Lung (tissue), 12 donors: ENCODE measurements around the gene HOMEZ. TPM values are rescaled to one million over a fixed set of nuclear protein-coding genes. Genes with fewer than 3 reads are reported as not detected.
"Not testable (repeated sequence)": the region's sequence is repeated elsewhere in the genome, so short reads cannot be mapped to it uniquely, and the experiment has no call there.

Experiments
- ATAC-seq: fragments of 200-7000 bp; cut with Tn5 transposase; one replicate; pipeline ENCODE4 v1.9.1; 2020; ENCODE audit warnings: moderate number of reproducible peaks; ENCODE audit not compliant: insufficient read depth, low FRiP score
- DNase-seq, 3 donors: peaks; one replicate each; pipeline ENCODE4 v3.0.0-alpha.2; 2013 to 2017
- H3K27ac ChIP-seq, 2 donors: one replicate each; pipeline ENCODE4 v1.5.1; 2013; ENCODE audit warnings: mild to moderate bottlenecking in 2 of 2, moderate library complexity in 2 of 2, control low read depth in 1 of 2, inconsistent platforms in 1 of 2, low read depth in 1 of 2, low read length in 1 of 2
- H3K27me3 ChIP-seq, 3 donors: one replicate each; pipeline ENCODE4 v1.5.1; 2013; ENCODE audit warnings: low read length in 2 of 3; ENCODE audit not compliant: control insufficient read depth in 3 of 3, insufficient read depth in 3 of 3
- H3K36me3 ChIP-seq, 4 donors: one replicate each; pipeline ENCODE4 v1.5.1; 2013; ENCODE audit warnings: low read length in 4 of 4, mild to moderate bottlenecking in 1 of 4, moderate library complexity in 1 of 4; ENCODE audit not compliant: control insufficient read depth in 4 of 4, insufficient read depth in 4 of 4
- H3K4me1 ChIP-seq, 5 donors: one replicate each; pipeline ENCODE4 v1.5.1; 2013; ENCODE audit warnings: low read length in 5 of 5, mild to moderate bottlenecking in 2 of 5, moderate library complexity in 1 of 5; ENCODE audit not compliant: control insufficient read depth in 5 of 5, insufficient read depth in 5 of 5
- H3K4me3 ChIP-seq: one replicate; pipeline ENCODE4 v1.5.1; 2013; ENCODE audit warnings: mild to moderate bottlenecking, control low read depth, moderate library complexity
- H3K9ac ChIP-seq, 2 donors: one replicate each; pipeline ENCODE4 v1.5.1; 2013; ENCODE audit warnings: low read length in 2 of 2, control low read depth in 1 of 2; ENCODE audit not compliant: insufficient read depth in 1 of 2
- H3K9me3 ChIP-seq, 4 donors: one replicate each; pipeline ENCODE4 v1.5.1; 2013; ENCODE audit warnings: low read length in 3 of 4, mild to moderate bottlenecking in 1 of 4, moderate library complexity in 1 of 4; ENCODE audit not compliant: control insufficient read depth in 4 of 4, insufficient read depth in 3 of 4
- WGBS, 2 donors: extraction: QIAGEN DNeasy Blood & Tissue Kit; methylation state at CpG; one replicate each; pipeline ENCODE4 v1.1.7; 2013; 5-methylcytosine and 5-hydroxymethylcytosine counted together
- polyA plus RNA-seq, 2 donors: library from polyadenylated mRNA; stranded (reverse); fragments of 200-250 nt; gene quantifications; one replicate each; pipeline ENCODE4 v1.2.1, GENCODE V29; 2013
- total RNA-seq, 2 donors: library from RNA; depleted of rRNA in 1 of 2; stranded (reverse); fragments of >200 nt in 1 of 2; gene quantifications; one replicate each; pipeline ENCODE4 v1.2.1, GENCODE V29; 2014 to 2021
- TF ChIP-seq, protein P1 (sequence below): IDR thresholded peaks from 2 replicates; pipeline ENCODE4 v1.5.1; 2012; ENCODE audit warnings: mild to moderate bottlenecking; ENCODE audit errors: control extremely low read depth, extremely low read depth
- donor health status: control.
- donor health status: control.
- donor health status: Bipolar disorder and iron deficiency.
- donor health status: healthy.
- donor health status: DM: yes; HTN: yes; CAD: no.

The HOMEZ gene
- total and polyA plus RNA-seq, 4 donors = 6.1 to 13.4 (median 8.4) TPM

DNA sequence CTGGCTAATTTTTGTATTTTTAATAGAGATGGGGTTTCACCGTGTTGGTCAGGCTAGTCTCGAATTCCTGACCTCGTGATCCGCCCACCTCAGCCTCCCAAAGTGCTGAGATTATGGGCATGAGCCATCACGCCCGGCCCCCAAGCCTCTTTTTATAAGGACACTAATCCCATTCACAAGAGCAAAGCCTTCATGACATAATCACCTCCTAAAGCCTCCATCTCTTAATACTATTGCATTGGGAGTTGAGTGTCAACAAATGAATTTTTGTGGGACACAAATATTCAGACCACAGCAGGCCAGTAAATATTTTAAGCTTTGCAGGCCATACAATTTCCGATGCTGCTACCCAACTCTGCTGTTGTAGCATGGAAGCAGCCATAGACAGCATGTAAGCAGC is 37.3 kb downstream of the HOMEZ start:
- WGBS, 2 donors = 91 to 94% methylated on average over 7 of the region's 7 CpGs
- no peak overlapping the region for H3K4me3 ChIP-seq
- no peak for ATAC-seq

DNA sequence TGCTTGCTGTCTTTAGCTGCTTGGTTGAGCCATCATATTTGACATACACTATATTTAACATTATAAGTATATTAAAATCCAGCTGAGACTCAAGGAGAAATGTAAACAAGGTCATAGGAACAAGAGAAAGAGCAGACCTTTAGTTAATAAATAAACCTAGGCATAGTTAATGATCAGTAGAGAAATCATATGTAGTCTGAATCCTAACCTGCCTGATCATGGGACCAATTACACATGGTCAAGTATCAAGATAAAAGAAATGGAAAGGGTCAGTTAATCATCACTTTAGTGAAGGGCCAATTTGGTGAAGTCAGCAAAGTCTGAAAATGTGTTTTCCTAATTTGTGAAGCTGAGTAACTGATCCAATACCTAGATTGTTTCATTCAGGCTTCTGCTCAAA is 40.6 kb downstream of the HOMEZ start:
- H3K27me3 ChIP-seq = no peaks in the 10 kb centered on the region
- H3K4me1 ChIP-seq = peaks cover 0 to 7% (median 0%) of the 10 kb centered on the region in 5 donors
- ATAC-seq = no peak
- no peaks in the 10 kb centered on the region for H3K36me3 ChIP-seq
- TF ChIP-seq, protein P1, sequence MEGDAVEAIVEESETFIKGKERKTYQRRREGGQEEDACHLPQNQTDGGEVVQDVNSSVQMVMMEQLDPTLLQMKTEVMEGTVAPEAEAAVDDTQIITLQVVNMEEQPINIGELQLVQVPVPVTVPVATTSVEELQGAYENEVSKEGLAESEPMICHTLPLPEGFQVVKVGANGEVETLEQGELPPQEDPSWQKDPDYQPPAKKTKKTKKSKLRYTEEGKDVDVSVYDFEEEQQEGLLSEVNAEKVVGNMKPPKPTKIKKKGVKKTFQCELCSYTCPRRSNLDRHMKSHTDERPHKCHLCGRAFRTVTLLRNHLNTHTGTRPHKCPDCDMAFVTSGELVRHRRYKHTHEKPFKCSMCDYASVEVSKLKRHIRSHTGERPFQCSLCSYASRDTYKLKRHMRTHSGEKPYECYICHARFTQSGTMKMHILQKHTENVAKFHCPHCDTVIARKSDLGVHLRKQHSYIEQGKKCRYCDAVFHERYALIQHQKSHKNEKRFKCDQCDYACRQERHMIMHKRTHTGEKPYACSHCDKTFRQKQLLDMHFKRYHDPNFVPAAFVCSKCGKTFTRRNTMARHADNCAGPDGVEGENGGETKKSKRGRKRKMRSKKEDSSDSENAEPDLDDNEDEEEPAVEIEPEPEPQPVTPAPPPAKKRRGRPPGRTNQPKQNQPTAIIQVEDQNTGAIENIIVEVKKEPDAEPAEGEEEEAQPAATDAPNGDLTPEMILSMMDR = no peak
- H3K27ac ChIP-seq = no peak overlapping the region
- no peak overlapping the region for H3K9ac ChIP-seq
- no peak for DNase-seq
- no peak overlapping the region for H3K4me3 ChIP-seq
- no peaks in the 10 kb centered on the region for H3K9me3 ChIP-seq

More for the DNA sequence above, 37.3 kb downstream of the HOMEZ start:
- Histone ChIP-seq H3K9ac (no peak overlapping the region), H3K36me3 (no peaks in the 10 kb centered on the region), H3K4me1 (peaks cover 0 to 7% (median 0%) of the 10 kb centered on the region in 5 donors), H3K27me3 (no peaks in the 10 kb centered on the region), H3K27ac (no peak overlapping the region), H3K9me3 (no peaks in the 10 kb centered on the region)
- TF ChIP-seq, protein P1 = no peak
- no peak for DNase-seq

DNA sequence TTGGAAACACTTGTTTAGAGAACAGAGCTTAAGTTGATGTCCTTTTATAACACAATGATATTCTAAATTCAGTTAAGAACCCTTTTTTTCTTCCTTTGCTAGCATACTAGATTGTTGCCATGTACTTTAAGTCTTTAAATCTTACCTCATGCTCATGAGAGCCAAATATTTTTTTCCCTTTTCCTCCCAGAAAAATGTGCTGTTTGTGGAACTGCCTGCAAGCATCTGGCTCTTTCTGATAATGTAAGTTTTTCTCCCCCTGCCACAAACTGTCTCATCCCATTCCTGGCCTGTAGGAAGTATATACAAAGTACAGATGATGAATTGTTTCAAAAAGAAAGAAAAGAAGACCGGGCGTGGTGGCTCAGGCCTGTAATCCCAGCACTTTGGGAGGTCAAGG is 42.9 kb downstream of the HOMEZ start:
- WGBS, 2 donors = 71 to 91% methylated on average over 2 of the region's 2 CpGs
- Histone ChIP-seq H3K4me3 (no peak overlapping the region), H3K9ac (no peak overlapping the region), H3K4me1 (peaks cover 0 to 3% (median 2%) of the 10 kb centered on the region in 5 donors), H3K36me3 (no peaks in the 10 kb centered on the region), H3K27ac (no peak overlapping the region), H3K9me3 (no peaks in the 10 kb centered on the region), H3K27me3 (no peaks in the 10 kb centered on the region)
- no peak for ATAC-seq
- DNase-seq = no peak
- TF ChIP-seq, protein P1 = no peak

DNA sequence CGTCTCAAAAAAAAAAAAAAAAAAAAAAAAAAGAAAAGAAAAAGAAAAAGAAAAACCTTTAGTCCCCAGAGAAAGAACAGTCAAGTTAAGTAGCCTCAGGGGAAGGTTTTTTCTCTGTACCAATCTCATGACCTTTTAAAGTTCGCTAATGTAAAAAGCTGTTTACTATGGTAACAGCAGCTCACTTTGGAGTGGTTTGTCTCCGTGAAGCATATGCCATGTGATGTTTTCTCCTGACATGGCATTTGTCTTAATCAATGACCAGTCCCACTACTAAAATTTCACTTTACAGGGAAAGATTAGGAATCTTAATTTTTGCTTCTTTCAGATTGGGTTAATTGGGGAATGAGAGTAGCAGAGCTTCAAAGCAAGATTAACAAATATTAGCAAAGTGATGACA is 43.9 kb downstream of the HOMEZ start:
- Histone ChIP-seq H3K9me3 (no peaks in the 10 kb centered on the region), H3K27me3 (no peaks in the 10 kb centered on the region), H3K9ac (no peak overlapping the region), H3K4me3 (no peak overlapping the region), H3K27ac (no peak overlapping the region), H3K4me1 (peaks cover 0 to 7% (median 3%) of the 10 kb centered on the region in 5 donors), H3K36me3 (no peaks in the 10 kb centered on the region)
- DNase-seq = no peak
- TF ChIP-seq, protein P1 = no peak
- ATAC-seq = no peak
- 78 to 90% methylated on average over 2 of the region's 3 CpGs for WGBS, 2 donors

DNA sequence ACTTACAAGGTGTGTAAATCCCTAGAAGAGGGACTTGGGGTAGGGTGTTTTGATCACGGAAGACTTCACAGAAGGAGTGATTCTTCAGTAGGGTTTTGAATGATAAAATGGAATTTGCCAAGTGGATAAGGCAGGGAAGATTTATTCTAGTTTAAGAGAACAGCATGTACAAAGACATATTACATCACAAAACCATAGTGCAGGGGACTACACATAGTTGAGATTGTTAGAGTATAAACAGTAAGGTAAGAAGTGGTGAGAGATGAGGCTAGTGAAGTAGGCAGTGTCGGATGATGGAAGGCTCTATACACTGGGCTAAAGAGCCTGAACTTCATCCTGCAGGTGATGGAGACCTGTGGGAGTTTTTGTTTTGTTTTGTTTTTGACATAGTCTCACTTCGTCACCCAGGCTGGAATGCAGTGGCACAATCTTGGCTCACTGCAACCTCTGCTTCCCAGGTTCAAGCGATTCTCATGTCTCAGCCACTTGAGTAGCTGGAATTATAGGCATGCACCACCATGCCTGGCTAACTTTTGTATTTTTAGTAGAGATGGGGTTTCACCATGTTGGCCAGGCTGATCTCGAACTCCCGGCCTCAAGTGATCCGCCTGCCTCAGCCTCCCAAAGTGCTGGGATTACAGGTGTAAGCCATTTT is 44.7 kb downstream of the HOMEZ start:
- H3K27me3 ChIP-seq, ATAC-seq, H3K4me3 ChIP-seq, DNase-seq, H3K9ac ChIP-seq, H3K4me1 ChIP-seq, H3K9me3 ChIP-seq, H3K27ac ChIP-seq, H3K36me3 ChIP-seq: not testable (repeated sequence)
- 87 to 93% methylated on average over 7 of the region's 7 CpGs for WGBS, 2 donors
